GM18505 (cell line): ENCODE data around the gene ZNF227.

Source experiments
- ATAC-seq: cut with Tn5 transposase; IDR thresholded peaks from one replicate; pipeline ENCODE4 v1.9.1; 2021; ENCODE audit not compliant: unreplicated experiment
- POLR2A ChIP-seq: IDR thresholded peaks from 4 replicates; pipeline ENCODE4 v1.6.1; 2011; ENCODE audit warnings: borderline replicate concordance; ENCODE audit not compliant: insufficient read depth, insufficient read length; ENCODE audit errors: extremely low read depth

Gene ZNF227

GRCh38 chr19:44260695-44261446 is 48.5 kb downstream of the ZNF227 start:
- no peak for ATAC-seq
- no peak for TF ChIP-seq POLR2A

- no peak for TF ChIP-seq POLR2A
- no peak for ATAC-seq
These were observed 65.0 kb downstream of the ZNF227 start for GRCh38 chr19:44277331-44277730.

- TF ChIP-seq POLR2A = no peak
- no peak for ATAC-seq
These were observed 65.9 kb downstream of the ZNF227 start for GRCh38 chr19:44278181-44278690.

GRCh38 chr19:44280916-44281315 is 68.6 kb downstream of the ZNF227 start:
- ATAC-seq = no peak
- TF ChIP-seq POLR2A = no peak

- TF ChIP-seq POLR2A = no peak
- no peak for ATAC-seq
These were observed 70.5 kb downstream of the ZNF227 start for GRCh38 chr19:44282846-44283245.

- no peak for ATAC-seq
- no peak for TF ChIP-seq POLR2A
These were observed 72.6 kb downstream of the ZNF227 start for GRCh38 chr19:44284968-44285367.
